HepG2 (cell line): Measurements from ENCODE around the gene ANTXR1. TPM values are rescaled to one million over a fixed set of nuclear protein-coding genes. Genes with fewer than 3 reads are reported as not detected.

Experiments used
- ATAC-seq: fragments of 200-7000 bp; cut with Tn5 transposase; 3 replicates; pipeline ENCODE4 v1.9.1; 2020; ENCODE audit warnings: mild to moderate bottlenecking, moderate library complexity
- BruUV-seq: library from RNA; stranded (reverse); fragments of 400-500 nt; replicated peaks from 2 replicates; lab custom pipeline; 2021; lab: Mats Ljungman, UMichigan
- CTCF ChIA-PET: fragments of 300-600 bp; formaldehyde crosslinking; extraction: SDS; loops from one replicate; lab custom pipeline; 2021; ENCODE audit warnings: low total read pairs, inconsistent platforms, low intra/inter-chr PET ratio; lab: Yijun Ruan, JAX
- POLR2A ChIA-PET: fragments of 350-600 bp; sonication (Branson Sonifier 250); formaldehyde crosslinking; loops from one replicate; lab custom pipeline; 2020; ENCODE audit warnings: antibody characterized with exemption, inconsistent platforms; lab: Yijun Ruan, JAX
- DNase-seq: peaks from one replicate; pipeline ENCODE4 v3.0.0-alpha.2; 2015; ENCODE audit warnings: low spot score
- FAIRE-seq: peaks from 3 replicates; lab custom pipeline; 2011; peaks lifted over from hg19 to GRCh38; lab: Jason Lieb, UNC
- H2AFZ ChIP-seq: one replicate; pipeline ENCODE4 v1.6.1; 2011; ENCODE audit warnings: low read length, inconsistent platforms
- H3K27ac ChIP-seq: fragments of 300-600 bp; 3 replicates; pipeline ENCODE4 v1.8.0; 2011; ENCODE audit warnings: mixed run types, mild to moderate bottlenecking, mixed read lengths, low read length, inconsistent platforms; ENCODE audit not compliant: insufficient read depth; ENCODE audit errors: extremely low read length
- H3K27me3 ChIP-seq, 2 experiments: fragments of 200-600 bp in 1 of 2; 2 replicates in 1 of 2; 3 replicates in 1 of 2; pipeline versions ENCODE4 v1.6.0 to v1.8.0; 2011; ENCODE audit warnings: low read length in 2 of 2, mild to moderate bottlenecking in 2 of 2, moderate library complexity in 2 of 2, inconsistent platforms in 1 of 2; ENCODE audit not compliant: insufficient read depth in 2 of 2, control insufficient read depth in 1 of 2
- H3K36me3 ChIP-seq, 2 experiments: fragments of 200-600 bp in 1 of 2; replicated peaks in 1 of 2; 2 replicates in 1 of 2; 3 replicates in 1 of 2; pipeline versions ENCODE4 v1.5.1 to v1.8.0; 2011; ENCODE audit warnings: low read length in 2 of 2, inconsistent platforms in 1 of 2; ENCODE audit not compliant: insufficient read depth in 2 of 2, control insufficient read depth in 1 of 2
- H3K4me1 ChIP-seq: 2 replicates; pipeline ENCODE4 v1.5.1; 2012; ENCODE audit warnings: low read length, inconsistent platforms; ENCODE audit not compliant: insufficient read depth
- H3K4me2 ChIP-seq: 2 replicates; pipeline ENCODE4 v1.6.0; 2011; ENCODE audit warnings: low read depth, low read length, inconsistent platforms
- H3K4me3 ChIP-seq, 3 experiments: fragments of 200-600 bp in 1 of 3; sonication (generic), shearing (Covaris generic) in 1 of 3; replicated peaks in 1 of 3; 2 replicates each; pipeline ENCODE4 v1.5.1; 2011 to 2016; ENCODE audit warnings: low read length in 3 of 3, inconsistent platforms in 2 of 3, low read depth in 2 of 3, mild to moderate bottlenecking in 2 of 3, control low read depth in 1 of 3, mixed read lengths in 1 of 3; ENCODE audit not compliant: insufficient read depth in 1 of 3
- H3K79me2 ChIP-seq: one replicate; pipeline ENCODE4 v1.6.1; 2011; ENCODE audit warnings: low read length, inconsistent platforms; ENCODE audit not compliant: insufficient read depth
- H3K9ac ChIP-seq: 2 replicates; pipeline ENCODE4 v1.6.0; 2011; ENCODE audit warnings: mild to moderate bottlenecking, low read depth, low read length, inconsistent platforms; ENCODE audit not compliant: insufficient read depth
- H3K9me3 ChIP-seq: 2 replicates; pipeline ENCODE4 v1.5.1; 2012; ENCODE audit warnings: mild to moderate bottlenecking, low read length
- H4K20me1 ChIP-seq: 2 replicates; pipeline ENCODE4 v1.6.0; 2011; ENCODE audit warnings: inconsistent platforms, mild to moderate bottlenecking, low read length, moderate library complexity; ENCODE audit not compliant: insufficient read depth
- CHD2 ChIP-seq: IDR thresholded peaks from 2 replicates; pipeline ENCODE4 v1.6.1; 2011; ENCODE audit warnings: low read depth, low read length, improper control_type of control experiment
- FOXC1 ChIP-seq: sonication (generic); formaldehyde crosslinking; IDR thresholded peaks from 2 replicates; pipeline ENCODE4 v1.8.0; 2022; ENCODE audit warnings: mild to moderate bottlenecking, missing genetic modification reagents, borderline replicate concordance
- HES4 ChIP-seq: sonication (generic); formaldehyde crosslinking; IDR thresholded peaks from 2 replicates; pipeline ENCODE4 v1.9.0; 2021; ENCODE audit warnings: mild to moderate bottlenecking, missing genetic modification reagents, borderline replicate concordance
- HMGA1 ChIP-seq: sonication (generic); formaldehyde crosslinking; conservative IDR thresholded peaks from 2 replicates; pipeline ENCODE4 v1.4.0; 2020; ENCODE audit warnings: missing genetic modification reagents
- SATB2 ChIP-seq: sonication (generic); formaldehyde crosslinking; IDR thresholded peaks from 2 replicates; pipeline ENCODE4 v1.5.0; 2020; ENCODE audit warnings: missing genetic modification reagents
- XRCC5 ChIP-seq: fragments of 200-400 bp; formaldehyde crosslinking; optimal IDR thresholded peaks from 2 replicates; pipeline ENCODE3; 2017; ENCODE audit warnings: mild to moderate bottlenecking, low read length
- ZNF251 ChIP-seq: sonication (generic); formaldehyde crosslinking; IDR thresholded peaks from 2 replicates; pipeline ENCODE4 v1.9.0; 2021; ENCODE audit warnings: mild to moderate bottlenecking, missing genetic modification reagents
- ZNF331 ChIP-seq: sonication (generic); formaldehyde crosslinking; IDR thresholded peaks from 2 replicates; pipeline ENCODE4 v1.4.0; 2020; ENCODE audit warnings: missing genetic modification reagents
- ZNF33A ChIP-seq: sonication (generic); formaldehyde crosslinking; IDR thresholded peaks from 2 replicates; pipeline ENCODE4 v1.5.1; 2020; ENCODE audit warnings: missing genetic modification reagents, mild to moderate bottlenecking, moderate library complexity, borderline replicate concordance
- ZNF431 ChIP-seq: sonication (generic); formaldehyde crosslinking; IDR thresholded peaks from 2 replicates; pipeline ENCODE4 v1.9.0; 2022; ENCODE audit warnings: missing genetic modification reagents, low read depth, mild to moderate bottlenecking, borderline replicate concordance
- ZNF572 ChIP-seq: sonication (generic); formaldehyde crosslinking; IDR thresholded peaks from 2 replicates; pipeline ENCODE4 v1.5.1; 2020; ENCODE audit warnings: mild to moderate bottlenecking, missing genetic modification reagents
- ZNF678 ChIP-seq: sonication (generic); formaldehyde crosslinking; IDR thresholded peaks from 2 replicates; pipeline ENCODE4 v1.4.0; 2020; ENCODE audit warnings: mild to moderate bottlenecking, missing genetic modification reagents
- ZNF879 ChIP-seq: sonication (generic); formaldehyde crosslinking; IDR thresholded peaks from 2 replicates; pipeline ENCODE4 v1.8.1; 2023; ENCODE audit warnings: missing genetic modification reagents
- WGBS: methylation state at CpG from one replicate; pipeline ENCODE4 v1.1.6; 2017; ENCODE audit warnings: low lambda C conversion rate; 5-methylcytosine and 5-hydroxymethylcytosine counted together
- in situ Hi-C: cut with HindIII; loops from 2 replicates; pipeline ENCODE4 v1.10.0; 2017; ENCODE audit warnings: low pct_unique_long_range_greater_than_20kb; ENCODE audit not compliant: extremely low pct_ligation_motif_present
- intact Hi-C: fragments of 100-400 bp; cut with micrococcal nuclease; formaldehyde crosslinking; loops from one replicate; pipeline ENCODE4 v1.10.0; 2022; ENCODE audit not compliant: unreplicated experiment
- polyA plus RNA-seq, 8 experiments: library from polyadenylated mRNA; depleted of rRNA in 3 of 8; stranded (reverse) in 7 of 8; unstranded in 1 of 8; fragments of >200 nt; fragmentation: Illumina TruSeq in 4 of 8; extraction: Trizol in 4 of 8; gene quantifications; 2 replicates each; pipeline versions ENCODE4 v1.2.1 to v1.2.3, GENCODE V29; 2011 to 2016; ENCODE audit warnings: low read depth in 4 of 8, missing spikeins in 1 of 8, mixed read lengths in 1 of 8; ENCODE audit not compliant: insufficient read depth in 1 of 8
- total RNA-seq, 5 experiments: library from RNA; depleted of rRNA; stranded (reverse); fragments of >200 nt; fragmentation: Illumina TruSeq; extraction: Trizol; gene quantifications; 2 replicates each; pipeline ENCODE4 v1.2.3, GENCODE V29; 2016; ENCODE audit warnings: low read depth in 1 of 5
- TF ChIP-seq, protein P1 (sequence below): sonication (generic); formaldehyde crosslinking; IDR thresholded peaks from 2 replicates; pipeline ENCODE4 v1.9.0; 2021; ENCODE audit warnings: missing genetic modification reagents, borderline replicate concordance
- TF ChIP-seq, protein P2 (sequence below): sonication (generic); formaldehyde crosslinking; IDR thresholded peaks from 2 replicates; pipeline ENCODE4 v1.4.0; 2020; ENCODE audit warnings: mild to moderate bottlenecking, low read depth, missing genetic modification reagents

ANTXR1 gene
- total and polyA plus RNA-seq, 2 of the 13 experiments (the other 11 are each of a cell fraction or from before 2014, with no cell fraction given) = 4.5 to 12.7 TPM

DNA sequence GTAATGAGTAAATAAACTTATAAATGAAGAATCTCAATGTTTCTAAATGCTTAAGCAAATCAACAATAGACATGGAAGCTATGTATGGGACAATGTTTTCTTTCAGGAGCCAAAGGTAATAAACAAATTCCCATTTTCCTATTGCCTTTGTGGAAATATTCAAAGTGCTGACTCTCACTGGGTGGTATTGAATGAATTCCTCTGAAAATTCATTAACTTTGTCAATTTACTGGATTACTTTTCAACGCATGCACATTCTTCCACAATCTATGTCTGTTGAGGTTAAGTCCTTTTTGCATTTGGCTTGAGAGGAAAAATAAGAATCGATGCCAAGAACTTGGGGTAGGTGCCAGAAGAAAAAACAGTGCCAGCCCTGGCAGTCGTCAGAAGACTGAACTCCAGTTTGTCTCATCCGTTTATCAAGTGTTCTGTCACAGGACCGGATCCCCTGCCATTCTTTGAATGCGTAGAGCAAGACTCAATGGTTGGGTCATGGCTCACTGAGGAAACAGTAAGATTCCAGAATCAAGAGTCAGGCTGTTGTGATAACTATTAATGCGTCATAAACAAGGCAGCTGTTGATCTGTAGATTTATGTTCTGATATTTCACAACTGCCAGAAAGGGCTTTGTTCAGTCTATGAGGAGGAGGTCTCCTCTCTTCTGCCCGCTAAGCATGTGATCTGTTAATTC is 240.8 kb downstream of the ANTXR1 start (continued):
- no peak for TF ChIP-seq CHD2
- TF ChIP-seq, protein P1, sequence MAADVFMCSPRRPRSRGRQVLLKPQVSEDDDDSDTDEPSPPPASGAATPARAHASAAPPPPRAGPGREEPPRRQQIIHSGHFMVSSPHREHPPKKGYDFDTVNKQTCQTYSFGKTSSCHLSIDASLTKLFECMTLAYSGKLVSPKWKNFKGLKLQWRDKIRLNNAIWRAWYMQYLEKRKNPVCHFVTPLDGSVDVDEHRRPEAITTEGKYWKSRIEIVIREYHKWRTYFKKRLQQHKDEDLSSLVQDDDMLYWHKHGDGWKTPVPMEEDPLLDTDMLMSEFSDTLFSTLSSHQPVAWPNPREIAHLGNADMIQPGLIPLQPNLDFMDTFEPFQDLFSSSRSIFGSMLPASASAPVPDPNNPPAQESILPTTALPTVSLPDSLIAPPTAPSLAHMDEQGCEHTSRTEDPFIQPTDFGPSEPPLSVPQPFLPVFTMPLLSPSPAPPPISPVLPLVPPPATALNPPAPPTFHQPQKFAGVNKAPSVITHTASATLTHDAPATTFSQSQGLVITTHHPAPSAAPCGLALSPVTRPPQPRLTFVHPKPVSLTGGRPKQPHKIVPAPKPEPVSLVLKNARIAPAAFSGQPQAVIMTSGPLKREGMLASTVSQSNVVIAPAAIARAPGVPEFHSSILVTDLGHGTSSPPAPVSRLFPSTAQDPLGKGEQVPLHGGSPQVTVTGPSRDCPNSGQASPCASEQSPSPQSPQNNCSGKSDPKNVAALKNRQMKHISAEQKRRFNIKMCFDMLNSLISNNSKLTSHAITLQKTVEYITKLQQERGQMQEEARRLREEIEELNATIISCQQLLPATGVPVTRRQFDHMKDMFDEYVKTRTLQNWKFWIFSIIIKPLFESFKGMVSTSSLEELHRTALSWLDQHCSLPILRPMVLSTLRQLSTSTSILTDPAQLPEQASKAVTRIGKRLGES = no peak
- no peak for TF ChIP-seq ZNF251 (CRISPR knock-in tag)
- no peak for TF ChIP-seq HMGA1
- TF ChIP-seq ZNF331 (CRISPR knock-in tag) = no peak
- no peak for TF ChIP-seq ZNF879 (CRISPR knock-in tag)
- TF ChIP-seq, protein P2, sequence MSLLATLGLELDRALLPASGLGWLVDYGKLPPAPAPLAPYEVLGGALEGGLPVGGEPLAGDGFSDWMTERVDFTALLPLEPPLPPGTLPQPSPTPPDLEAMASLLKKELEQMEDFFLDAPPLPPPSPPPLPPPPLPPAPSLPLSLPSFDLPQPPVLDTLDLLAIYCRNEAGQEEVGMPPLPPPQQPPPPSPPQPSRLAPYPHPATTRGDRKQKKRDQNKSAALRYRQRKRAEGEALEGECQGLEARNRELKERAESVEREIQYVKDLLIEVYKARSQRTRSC (CRISPR knock-in tag) = no peak
- no peak for TF ChIP-seq ZNF431
- no peak for TF ChIP-seq SATB2 (CRISPR knock-in tag)
- no peak for TF ChIP-seq HES4 (CRISPR knock-in tag)

DNA sequence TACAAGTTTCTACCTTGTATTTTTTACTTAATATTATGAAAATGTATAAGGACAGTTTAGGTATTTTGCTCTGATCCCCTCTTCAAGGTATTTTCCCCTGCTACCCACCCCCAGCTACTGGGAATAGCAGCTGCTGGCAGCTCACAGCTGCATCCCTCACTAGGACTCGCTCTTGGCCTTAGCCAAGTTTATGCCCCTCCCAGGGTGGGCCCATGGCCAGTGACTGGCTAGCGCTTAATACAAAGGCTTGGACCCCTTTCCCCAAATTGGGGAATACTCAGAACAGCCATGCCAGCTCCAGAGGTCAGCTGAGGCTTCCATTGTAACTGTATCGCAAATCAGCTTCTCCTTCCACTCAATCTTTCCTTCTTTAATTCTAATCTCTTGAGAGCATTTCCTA is 242.8 kb downstream of the ANTXR1 start:
- no TSS peak for BruUV-seq
- no peaks in the 10 kb centered on the region for H4K20me1 ChIP-seq
- no peaks in the 10 kb centered on the region; a peak in 1 of 5 replicates for H3K27me3 ChIP-seq
- no peak overlapping the region for H3K9ac ChIP-seq
- H3K9me3 ChIP-seq = peaks cover 17% of the 10 kb centered on the region
- no peak overlapping the region for H3K27ac ChIP-seq
- no peak overlapping the region for H3K4me2 ChIP-seq
- ChIA-PET CTCF (no interaction called here), POLR2A (no interaction called here)
- in situ Hi-C loops = no loop called here
- 89% methylated on average over 3 of the region's 3 CpGs for WGBS
- no peak for DNase-seq
- no peaks in the 10 kb centered on the region for H3K79me2 ChIP-seq
- H3K36me3 ChIP-seq = no peaks in the 10 kb centered on the region
- no peak for FAIRE-seq
- no peak overlapping the region for H3K4me3 ChIP-seq
- TF ChIP-seq FOXC1 = no peak
- TF ChIP-seq ZNF33A (CRISPR knock-in tag) = no peak
- no peak for TF ChIP-seq ZNF572 (CRISPR knock-in tag)
- TF ChIP-seq ZNF678 (CRISPR knock-in tag) = no peak
- TF ChIP-seq XRCC5 = no peak
- H2AFZ ChIP-seq = no peak overlapping the region
- no peak for ATAC-seq
- H3K4me1 ChIP-seq = no peaks in the 10 kb centered on the region
- intact Hi-C loops = no loop called here
